Measurements from ENCODE around the gene ADGRV1. TPM values are rescaled to one million over a fixed set of nuclear protein-coding genes. Genes with fewer than 3 reads are reported as not detected.

ADGRV1 gene
- total RNA-seq, 1 donor from 2014 or later = 0.13 TPM

GRCh38 chr5:90878081-90878480 is 319.5 kb downstream of the ADGRV1 start:
- Mint-ChIP-seq H3K27me3 (peaks cover 20% of the 10 kb centered on the region), H3K4me3 (no peak overlapping the region), H3K36me3 (ENCODE audit: low read depth) (no peaks in the 10 kb centered on the region), H3K4me1 (no peaks in the 10 kb centered on the region), H3K27ac (no peak overlapping the region), H3K9me3 (no peaks in the 10 kb centered on the region)
- ATAC-seq (ENCODE audit: low read depth) (no peak), DNase-seq (no peak)
- TF ChIP-seq, protein P1, sequence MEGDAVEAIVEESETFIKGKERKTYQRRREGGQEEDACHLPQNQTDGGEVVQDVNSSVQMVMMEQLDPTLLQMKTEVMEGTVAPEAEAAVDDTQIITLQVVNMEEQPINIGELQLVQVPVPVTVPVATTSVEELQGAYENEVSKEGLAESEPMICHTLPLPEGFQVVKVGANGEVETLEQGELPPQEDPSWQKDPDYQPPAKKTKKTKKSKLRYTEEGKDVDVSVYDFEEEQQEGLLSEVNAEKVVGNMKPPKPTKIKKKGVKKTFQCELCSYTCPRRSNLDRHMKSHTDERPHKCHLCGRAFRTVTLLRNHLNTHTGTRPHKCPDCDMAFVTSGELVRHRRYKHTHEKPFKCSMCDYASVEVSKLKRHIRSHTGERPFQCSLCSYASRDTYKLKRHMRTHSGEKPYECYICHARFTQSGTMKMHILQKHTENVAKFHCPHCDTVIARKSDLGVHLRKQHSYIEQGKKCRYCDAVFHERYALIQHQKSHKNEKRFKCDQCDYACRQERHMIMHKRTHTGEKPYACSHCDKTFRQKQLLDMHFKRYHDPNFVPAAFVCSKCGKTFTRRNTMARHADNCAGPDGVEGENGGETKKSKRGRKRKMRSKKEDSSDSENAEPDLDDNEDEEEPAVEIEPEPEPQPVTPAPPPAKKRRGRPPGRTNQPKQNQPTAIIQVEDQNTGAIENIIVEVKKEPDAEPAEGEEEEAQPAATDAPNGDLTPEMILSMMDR (IDR thresholded peaks at IDR 0.05) = no peak
- intact Hi-C loops (cut with micrococcal nuclease) = no loop called here
- CTCF ChIA-PET = no interaction called here
- POLR2A ChIA-PET = no interaction called here

- Mint-ChIP-seq H3K36me3 (ENCODE audit: low read depth) (no peaks in the 10 kb centered on the region), H3K27ac (no peak overlapping the region), H3K4me1 (no peaks in the 10 kb centered on the region), H3K27me3 (peaks cover 20% of the 10 kb centered on the region), H3K4me3 (no peak overlapping the region), H3K9me3 (no peaks in the 10 kb centered on the region)
- TF ChIP-seq, protein P1 (IDR thresholded peaks at IDR 0.05) = no peak
- no peak for ATAC-seq (ENCODE audit: low read depth)
- ChIA-PET CTCF (no interaction called here), POLR2A (no interaction called here)
- intact Hi-C loops (cut with micrococcal nuclease) = no loop called here
- DNase-seq = no peak
These were observed 320.1 kb downstream of the ADGRV1 start for GRCh38 chr5:90878549-90879196.

- ChIA-PET CTCF (interaction anchor here (1.6 kb wide), 1 partner anchor 16 kb away, joined by 6 read pairs; no protein-coding TSS in a partner anchor), POLR2A (no interaction called here)
- Mint-ChIP-seq H3K27me3 (peaks cover 20% of the 10 kb centered on the region), H3K27ac (no peak overlapping the region), H3K9me3 (no peaks in the 10 kb centered on the region), H3K36me3 (ENCODE audit: low read depth) (no peaks in the 10 kb centered on the region), H3K4me1 (no peaks in the 10 kb centered on the region), H3K4me3 (no peak overlapping the region)
- TF ChIP-seq, protein P1 (IDR thresholded peaks at IDR 0.05) = no peak
- intact Hi-C loops (cut with micrococcal nuclease) = no loop called here
- DNase-seq (no peak), ATAC-seq (ENCODE audit: low read depth) (no peak)
These were observed 323.1 kb downstream of the ADGRV1 start for GRCh38 chr5:90881626-90882150.

DNA sequence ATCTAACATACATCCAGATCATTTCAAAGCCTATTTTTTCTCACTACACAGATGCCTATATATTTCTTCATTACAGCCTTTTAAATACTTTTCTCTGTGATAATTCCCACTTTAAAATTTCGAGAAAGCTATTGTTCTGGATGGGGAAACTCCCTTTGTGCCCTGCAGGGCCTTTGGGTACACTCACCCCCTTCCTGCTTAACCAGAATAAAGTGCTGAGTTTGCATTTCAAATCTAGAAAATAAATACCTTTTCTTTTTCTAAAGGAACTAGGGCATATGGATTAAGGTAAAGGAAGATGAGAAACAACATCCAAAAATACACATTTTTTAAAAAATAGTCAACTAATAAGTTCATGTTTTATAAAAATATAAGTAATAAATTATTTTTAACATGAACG is 323.9 kb downstream of the ADGRV1 start:
- CTCF ChIA-PET = no interaction called here
- DNase-seq (no peak), ATAC-seq (ENCODE audit: low read depth) (no peak)
- Mint-ChIP-seq H3K27ac (no peak overlapping the region), H3K27me3 (peaks cover 15% of the 10 kb centered on the region), H3K4me1 (no peaks in the 10 kb centered on the region), H3K9me3 (no peaks in the 10 kb centered on the region), H3K36me3 (ENCODE audit: low read depth) (no peaks in the 10 kb centered on the region), H3K4me3 (no peak overlapping the region)
- TF ChIP-seq, protein P1 (IDR thresholded peaks at IDR 0.05) = no peak
- POLR2A ChIA-PET = no interaction called here
- intact Hi-C loops (cut with micrococcal nuclease) = no loop called here

DNA sequence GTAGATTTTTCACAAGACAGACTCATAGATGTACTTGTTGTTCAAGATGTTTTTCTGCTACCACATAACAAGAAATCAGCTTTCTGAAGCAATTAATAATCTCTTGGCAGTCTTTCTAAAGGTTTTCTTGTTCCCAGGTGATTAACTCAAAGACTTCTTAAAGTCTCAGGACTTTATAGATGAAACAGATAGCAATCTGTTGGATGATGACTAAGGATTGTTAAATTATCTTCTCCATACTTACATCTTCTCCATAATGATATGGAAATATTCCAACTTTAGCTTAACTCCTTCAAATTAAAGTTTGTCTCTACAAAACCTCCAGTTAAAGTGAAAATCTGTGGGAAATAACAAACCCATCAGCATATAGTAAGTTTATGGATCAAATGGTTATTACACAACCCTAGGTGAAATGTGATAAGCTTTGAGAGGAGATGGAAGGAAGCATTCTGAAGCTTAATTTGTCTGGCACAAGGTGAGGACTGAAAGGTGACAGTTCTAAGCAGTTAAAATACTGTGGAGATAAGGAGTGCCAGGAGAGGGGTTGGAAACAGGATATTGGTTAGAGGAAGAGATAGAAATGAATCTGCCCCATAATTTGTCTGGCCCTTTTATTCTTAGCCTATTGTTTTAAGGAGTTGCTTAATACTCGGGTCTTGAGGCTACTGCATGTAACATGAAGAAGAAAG is 326.7 kb downstream of the ADGRV1 start:
- POLR2A ChIA-PET = no interaction called here
- intact Hi-C loops (cut with micrococcal nuclease) = no loop called here
- no peaks in the 10 kb centered on the region for H3K4me1 Mint-ChIP-seq
- peaks cover 11% of the 10 kb centered on the region for H3K27me3 Mint-ChIP-seq
- no peaks in the 10 kb centered on the region for H3K9me3 Mint-ChIP-seq
- DNase-seq = no peak
- no peak overlapping the region for H3K4me3 Mint-ChIP-seq
- CTCF ChIA-PET = no interaction called here
- H3K27ac Mint-ChIP-seq = no peak overlapping the region
- ATAC-seq (ENCODE audit: low read depth) = no peak
- TF ChIP-seq, protein P1 (IDR thresholded peaks at IDR 0.05) = no peak
- no peaks in the 10 kb centered on the region for H3K36me3 Mint-ChIP-seq (ENCODE audit: low read depth)

All from activated B cell treated with CpG ODN at 0.5 μM for 24 hours (primary cell).